ENCODE measurements around the gene PLEKHH3.
"Not testable (repeated sequence)": the region's sequence is repeated elsewhere in the genome, so short reads cannot be mapped to it uniquely, and the experiment has no call there.

The PLEKHH3 gene

GRCh38 chr17:42629411-42630009 lies 47.3 kb downstream of the PLEKHH3 start:
- DNase-seq (ENCODE audit: low spot score) = no peak

- not testable (repeated sequence) for DNase-seq (ENCODE audit: low spot score)
These were observed 49.6 kb downstream of the PLEKHH3 start for GRCh38 chr17:42627032-42627764.

GRCh38 chr17:42623732-42624596 lies 52.8 kb downstream of the PLEKHH3 start:
- peak; percentile 40 for DNase-seq (ENCODE audit: low spot score)

GRCh38 chr17:42623271-42623670 lies 53.5 kb downstream of the PLEKHH3 start:
- DNase-seq (ENCODE audit: low spot score) = no peak

- DNase-seq (ENCODE audit: low spot score) = not testable (repeated sequence)
These were observed 54.8 kb downstream of the PLEKHH3 start for GRCh38 chr17:42621987-42622386.

GRCh38 chr17:42618442-42619150 lies 58.2 kb downstream of the PLEKHH3 start:
- no peak for DNase-seq (ENCODE audit: low spot score)

GRCh38 chr17:42617956-42618431 lies 58.8 kb downstream of the PLEKHH3 start:
- no peak for DNase-seq (ENCODE audit: low spot score)

Measured in kidney capillary endothelial cell (primary cell).